GM13977 (cell line): ENCODE measurements around the gene ZNF225.
"Not testable (repeated sequence)": the region's sequence is repeated elsewhere in the genome, so short reads cannot be mapped to it uniquely, and the experiment has no call there.

Source experiments
- DNase-seq: peaks from one replicate; pipeline ENCODE4 v3.0.0; 2012; ENCODE audit warnings: low spot score
- CTCF ChIP-seq: IDR thresholded peaks from 2 replicates; pipeline ENCODE4 v1.5.1; 2012; ENCODE audit warnings: mild to moderate bottlenecking, control low read depth; ENCODE audit not compliant: insufficient read depth; ENCODE audit errors: extremely low read depth, missing control alignments
- in situ Hi-C: fragments of 300-500 bp; cut with MboI; formaldehyde crosslinking; loops from one replicate; pipeline ENCODE4 v1.12.0; 2022; ENCODE audit warnings: low sequenced_read_pairs, low pct_unique_long_range_greater_than_20kb, mixed read lengths, inconsistent platforms; ENCODE audit not compliant: unreplicated experiment

Gene ZNF225

GRCh38 chr19:44113784-44114390 lies 688 bp downstream of the ZNF225 start:
- peak; percentile 13 for DNase-seq
- in situ Hi-C loops: no loop called here
- TF ChIP-seq CTCF: no peak

GRCh38 chr19:44121162-44121561 lies 8.0 kb downstream of the ZNF225 start:
- in situ Hi-C loops, DNase-seq: not testable (repeated sequence)

- in situ Hi-C loops: no loop called here
- no peak for DNase-seq
- no peak for TF ChIP-seq CTCF
Observed at GRCh38 chr19:44131955-44132354, 18.8 kb downstream of the ZNF225 start.

- in situ Hi-C loops: no loop called here
- peak; percentile 25 for TF ChIP-seq CTCF
- peak; percentile 81 for DNase-seq
Observed at GRCh38 chr19:44141191-44142058, 28.2 kb downstream of the ZNF225 start, which contains the start of gene ZNF234. Gene ZNF234 (plus strand): TSS chr19:44141554. CDS start chr19:44144633, 3,079 bp downstream.

GRCh38 chr19:44142059-44142433 lies 28.8 kb downstream of the ZNF225 start:
- in situ Hi-C loops: no loop called here
- no peak for DNase-seq

GRCh38 chr19:44149776-44150175 lies 36.6 kb downstream of the ZNF225 start:
- in situ Hi-C loops: no loop called here
- DNase-seq: no peak
- TF ChIP-seq CTCF: no peak

More at GRCh38 chr19:44142059-44142433, 28.8 kb downstream of the ZNF225 start:
- TF ChIP-seq CTCF: no peak

- no peak for DNase-seq
- in situ Hi-C loops: no loop called here
- TF ChIP-seq CTCF: no peak
Observed at GRCh38 chr19:44151491-44151890, 38.3 kb downstream of the ZNF225 start.
